A673 (cell line): Measurements from ENCODE around the gene CEP57L1.

Experiments used
- EZH2 ChIP-seq: fragments of 200-600 bp; sonication (generic); IDR thresholded peaks from 2 replicates; pipeline ENCODE4 v1.6.1; 2017; ENCODE audit warnings: borderline replicate concordance, low read depth, mild to moderate bottlenecking, mixed read lengths, antibody characterized with exemption, low read length; ENCODE audit not compliant: poor library complexity, severe bottlenecking
- TF ChIP-seq, protein P1 (sequence below): fragments of 300-800, 200-600 bp; sonication (generic); conservative IDR thresholded peaks from 2 replicates; pipeline ENCODE4 v1.5.1; 2017; ENCODE audit warnings: low read depth, mild to moderate bottlenecking, antibody characterized with exemption, low read length, moderate library complexity, mixed read lengths

DNA sequence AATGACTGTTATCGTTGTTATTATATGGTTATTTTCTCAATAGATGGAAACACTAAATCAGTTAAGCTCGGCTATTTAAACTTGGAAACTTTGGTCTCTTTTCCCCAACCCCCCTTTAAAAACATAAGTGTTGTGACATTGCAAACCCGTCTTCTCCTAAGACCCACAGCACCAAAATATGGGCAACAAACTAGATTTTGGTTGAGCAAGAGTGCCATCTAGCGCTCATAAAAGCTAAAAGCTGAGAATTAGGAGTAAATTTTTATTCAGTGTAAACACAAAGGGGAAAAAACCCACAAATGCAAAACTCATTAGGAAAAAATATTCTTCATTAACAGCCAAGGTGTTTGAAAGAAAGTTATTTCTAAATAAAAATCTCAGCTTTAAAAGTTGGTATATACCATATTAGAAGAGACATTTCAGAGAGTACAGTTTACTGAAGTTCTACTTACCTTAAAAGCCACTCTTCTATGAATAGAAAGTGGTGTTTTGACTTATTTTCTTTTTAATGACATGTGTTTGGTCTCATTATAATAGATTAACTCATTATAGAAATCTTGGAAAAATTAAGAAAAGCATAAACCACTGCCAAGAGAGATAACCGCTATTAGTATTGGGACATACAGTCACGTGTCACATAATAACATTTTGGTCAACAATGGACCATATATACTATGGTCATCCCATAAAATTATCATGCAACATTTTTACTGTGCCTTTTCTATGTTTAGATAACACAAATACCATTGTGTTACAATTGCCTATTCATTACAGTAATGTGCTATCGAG is 21.8 kb upstream of the CEP57L1 start:
- TF ChIP-seq EZH2, result no peak
- TF ChIP-seq, protein P1, sequence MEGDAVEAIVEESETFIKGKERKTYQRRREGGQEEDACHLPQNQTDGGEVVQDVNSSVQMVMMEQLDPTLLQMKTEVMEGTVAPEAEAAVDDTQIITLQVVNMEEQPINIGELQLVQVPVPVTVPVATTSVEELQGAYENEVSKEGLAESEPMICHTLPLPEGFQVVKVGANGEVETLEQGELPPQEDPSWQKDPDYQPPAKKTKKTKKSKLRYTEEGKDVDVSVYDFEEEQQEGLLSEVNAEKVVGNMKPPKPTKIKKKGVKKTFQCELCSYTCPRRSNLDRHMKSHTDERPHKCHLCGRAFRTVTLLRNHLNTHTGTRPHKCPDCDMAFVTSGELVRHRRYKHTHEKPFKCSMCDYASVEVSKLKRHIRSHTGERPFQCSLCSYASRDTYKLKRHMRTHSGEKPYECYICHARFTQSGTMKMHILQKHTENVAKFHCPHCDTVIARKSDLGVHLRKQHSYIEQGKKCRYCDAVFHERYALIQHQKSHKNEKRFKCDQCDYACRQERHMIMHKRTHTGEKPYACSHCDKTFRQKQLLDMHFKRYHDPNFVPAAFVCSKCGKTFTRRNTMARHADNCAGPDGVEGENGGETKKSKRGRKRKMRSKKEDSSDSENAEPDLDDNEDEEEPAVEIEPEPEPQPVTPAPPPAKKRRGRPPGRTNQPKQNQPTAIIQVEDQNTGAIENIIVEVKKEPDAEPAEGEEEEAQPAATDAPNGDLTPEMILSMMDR, result peak; percentile 71
